ENCODE measurements around the gene TPX2.

DNA sequence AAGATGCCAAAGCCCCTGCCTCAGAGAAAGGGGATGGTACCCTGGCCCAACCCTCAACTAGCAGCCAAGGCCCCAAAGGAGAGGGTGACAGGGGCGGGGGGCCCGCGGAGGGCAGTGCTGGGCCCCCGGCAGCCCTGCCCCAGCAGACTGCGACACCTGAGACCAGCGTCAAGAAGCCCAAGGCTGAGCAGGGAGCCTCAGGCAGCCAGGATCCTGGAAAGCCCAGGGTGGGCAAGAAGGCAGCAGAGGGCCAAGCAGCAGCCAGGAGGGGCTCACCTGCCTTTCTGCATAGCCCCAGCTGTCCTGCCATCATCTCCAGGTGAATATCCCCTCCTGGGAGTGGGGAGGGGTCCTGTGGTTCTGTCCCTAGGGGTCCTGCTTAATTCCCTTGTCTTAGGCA is 81.1 kb downstream of the TPX2 start:
- TF ChIP-seq, protein P1, sequence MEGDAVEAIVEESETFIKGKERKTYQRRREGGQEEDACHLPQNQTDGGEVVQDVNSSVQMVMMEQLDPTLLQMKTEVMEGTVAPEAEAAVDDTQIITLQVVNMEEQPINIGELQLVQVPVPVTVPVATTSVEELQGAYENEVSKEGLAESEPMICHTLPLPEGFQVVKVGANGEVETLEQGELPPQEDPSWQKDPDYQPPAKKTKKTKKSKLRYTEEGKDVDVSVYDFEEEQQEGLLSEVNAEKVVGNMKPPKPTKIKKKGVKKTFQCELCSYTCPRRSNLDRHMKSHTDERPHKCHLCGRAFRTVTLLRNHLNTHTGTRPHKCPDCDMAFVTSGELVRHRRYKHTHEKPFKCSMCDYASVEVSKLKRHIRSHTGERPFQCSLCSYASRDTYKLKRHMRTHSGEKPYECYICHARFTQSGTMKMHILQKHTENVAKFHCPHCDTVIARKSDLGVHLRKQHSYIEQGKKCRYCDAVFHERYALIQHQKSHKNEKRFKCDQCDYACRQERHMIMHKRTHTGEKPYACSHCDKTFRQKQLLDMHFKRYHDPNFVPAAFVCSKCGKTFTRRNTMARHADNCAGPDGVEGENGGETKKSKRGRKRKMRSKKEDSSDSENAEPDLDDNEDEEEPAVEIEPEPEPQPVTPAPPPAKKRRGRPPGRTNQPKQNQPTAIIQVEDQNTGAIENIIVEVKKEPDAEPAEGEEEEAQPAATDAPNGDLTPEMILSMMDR (IDR thresholded peaks at IDR 0.05; ENCODE audit: insufficient read depth, low read length, poor library complexity, severe bottlenecking): no peak
- no peak for TF ChIP-seq EZH2phosphoT487 (conservative IDR thresholded peaks at IDR 0.05; ENCODE audit: low read length)
